ENCODE data around the gene DCAF8. TPM values are rescaled to one million over a fixed set of nuclear protein-coding genes. Genes with fewer than 3 reads are reported as not detected.

DCAF8 gene
- total and polyA plus RNA-seq, 2 donors (not counting 3 experiments of a cell fraction or from before 2014, with no cell fraction given) = 85.5 to 106 TPM

DNA sequence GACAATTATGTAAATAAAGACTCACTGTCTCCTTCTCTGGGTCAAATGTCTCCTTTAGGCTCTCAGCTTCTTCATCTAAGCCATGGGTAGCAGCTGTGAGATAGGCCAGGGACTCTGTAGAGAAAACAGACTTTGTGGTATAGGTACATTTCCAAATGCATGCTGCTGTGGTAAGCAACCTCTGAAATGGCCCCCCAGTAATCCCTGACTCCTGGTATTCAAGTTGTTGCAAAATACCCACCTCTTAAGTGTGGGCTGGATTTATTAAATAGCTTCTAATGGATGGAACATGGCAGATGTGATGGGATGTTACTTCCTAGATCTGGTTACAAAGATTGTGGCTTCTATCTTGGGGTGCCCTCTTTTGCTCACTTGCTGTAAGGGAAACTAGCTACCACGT is 33.7 kb upstream of the DCAF8 start:
- TF ChIP-seq JUN (IDR thresholded peaks at IDR 0.05; ENCODE audit: borderline replicate concordance, insufficient read depth, insufficient read length, low read depth) = no peak
- TF ChIP-seq POLR2A (IDR thresholded peaks at IDR 0.05; ENCODE audit: low read depth, low read length) = no peak
- no peak for TF ChIP-seq MYC (IDR thresholded peaks at IDR 0.05; ENCODE audit: low read depth, low read length)
- TF ChIP-seq FOS (IDR thresholded peaks at IDR 0.05; ENCODE audit: borderline replicate concordance, insufficient read depth, low read length) = no peak
- TF ChIP-seq, protein P1, sequence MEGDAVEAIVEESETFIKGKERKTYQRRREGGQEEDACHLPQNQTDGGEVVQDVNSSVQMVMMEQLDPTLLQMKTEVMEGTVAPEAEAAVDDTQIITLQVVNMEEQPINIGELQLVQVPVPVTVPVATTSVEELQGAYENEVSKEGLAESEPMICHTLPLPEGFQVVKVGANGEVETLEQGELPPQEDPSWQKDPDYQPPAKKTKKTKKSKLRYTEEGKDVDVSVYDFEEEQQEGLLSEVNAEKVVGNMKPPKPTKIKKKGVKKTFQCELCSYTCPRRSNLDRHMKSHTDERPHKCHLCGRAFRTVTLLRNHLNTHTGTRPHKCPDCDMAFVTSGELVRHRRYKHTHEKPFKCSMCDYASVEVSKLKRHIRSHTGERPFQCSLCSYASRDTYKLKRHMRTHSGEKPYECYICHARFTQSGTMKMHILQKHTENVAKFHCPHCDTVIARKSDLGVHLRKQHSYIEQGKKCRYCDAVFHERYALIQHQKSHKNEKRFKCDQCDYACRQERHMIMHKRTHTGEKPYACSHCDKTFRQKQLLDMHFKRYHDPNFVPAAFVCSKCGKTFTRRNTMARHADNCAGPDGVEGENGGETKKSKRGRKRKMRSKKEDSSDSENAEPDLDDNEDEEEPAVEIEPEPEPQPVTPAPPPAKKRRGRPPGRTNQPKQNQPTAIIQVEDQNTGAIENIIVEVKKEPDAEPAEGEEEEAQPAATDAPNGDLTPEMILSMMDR (IDR thresholded peaks at IDR 0.05; ENCODE audit: extremely low read depth in 1 of 2, insufficient read depth in 1 of 2, low read depth in 1 of 2, low read length in 2 of 2) = no peak
- TF ChIP-seq POLR2AphosphoS5 (IDR thresholded peaks at IDR 0.05; ENCODE audit: insufficient read depth, low read depth, low read length) = no peak
- no peak for TF ChIP-seq MAX (IDR thresholded peaks at IDR 0.05; ENCODE audit: insufficient read depth, insufficient read length)
- no peak for TF ChIP-seq EZH2 (IDR thresholded peaks at IDR 0.05; ENCODE audit: borderline replicate concordance, low read depth, low read length, severe bottlenecking)
- TF ChIP-seq GATA2 (IDR thresholded peaks at IDR 0.05; ENCODE audit: insufficient read depth, insufficient read length, low read depth, low read length) = no peak
- intact Hi-C loops (cut with micrococcal nuclease) = loop anchor here (2.0 kb wide), 1 partner anchor 39 kb away; no protein-coding TSS in a partner anchor
- Histone ChIP-seq H3K27ac (ENCODE audit: insufficient read depth, low read depth, low read length) (no peak overlapping the region), H3K4me3 (replicated peaks in 1 of 3; ENCODE audit: insufficient read depth in 1 of 3, low read depth in 1 of 3, low read length in 3 of 3) (no peak overlapping the region), H3K9me1 (replicated peaks; ENCODE audit: control insufficient read depth, extremely low read depth, insufficient read depth, low read length) (no peaks in the 10 kb centered on the region), H3K4me1 (ENCODE audit: control insufficient read depth, extremely low read depth, insufficient read depth, low read length) (no peaks in the 10 kb centered on the region), H4K20me1 (replicated peaks; ENCODE audit: control insufficient read depth, extremely low read depth, insufficient read depth, low read length) (peaks cover 2% of the 10 kb centered on the region), H3K27me3 (ENCODE audit: control insufficient read depth in 2 of 2, insufficient read depth in 2 of 2, low read length in 2 of 2) (no peaks in the 10 kb centered on the region), H3K9ac (replicated peaks; ENCODE audit: extremely low read depth, insufficient read depth, low read length) (no peak overlapping the region), H2AFZ (ENCODE audit: low read depth, low read length) (no peak overlapping the region), H3K9me3 (replicated peaks; ENCODE audit: control insufficient read depth, insufficient read depth, low read length) (no peaks in the 10 kb centered on the region), H3K79me2 (ENCODE audit: control insufficient read depth, insufficient read depth, low read length) (no peaks in the 10 kb centered on the region), H3K36me3 (ENCODE audit: control insufficient read depth in 2 of 2, extremely low read depth in 1 of 2, insufficient read depth in 2 of 2, low read length in 2 of 2) (peaks cover 41 to 67% of the 10 kb centered on the region in 2 experiments), H3K4me2 (ENCODE audit: insufficient read depth, low read length) (no peak overlapping the region)
- FAIRE-seq (no peak), DNase-seq (ENCODE audit: low read depth, low spot score) (no peak)
- ChIA-PET POLR2A (no interaction called here), CTCF (interaction anchor here (1.8 kb wide), 1 partner anchor 103 kb away, joined by 8 read pairs; no protein-coding TSS in a partner anchor)
- dilution Hi-C loops (cut with MboI; ENCODE audit: extremely low pct_ligation_motif_present, low sequenced_read_pairs) = no loop called here
- no TSS peak for BruUV-seq (replicated peaks)

Data from endothelial cell of umbilical vein (primary cell).